ENCODE measurements around the gene NPTX1. TPM values are rescaled to one million over a fixed set of nuclear protein-coding genes. Genes with fewer than 3 reads are reported as not detected.

NPTX1 gene
- total RNA-seq, 1 donor, result 2.2 TPM

DNA sequence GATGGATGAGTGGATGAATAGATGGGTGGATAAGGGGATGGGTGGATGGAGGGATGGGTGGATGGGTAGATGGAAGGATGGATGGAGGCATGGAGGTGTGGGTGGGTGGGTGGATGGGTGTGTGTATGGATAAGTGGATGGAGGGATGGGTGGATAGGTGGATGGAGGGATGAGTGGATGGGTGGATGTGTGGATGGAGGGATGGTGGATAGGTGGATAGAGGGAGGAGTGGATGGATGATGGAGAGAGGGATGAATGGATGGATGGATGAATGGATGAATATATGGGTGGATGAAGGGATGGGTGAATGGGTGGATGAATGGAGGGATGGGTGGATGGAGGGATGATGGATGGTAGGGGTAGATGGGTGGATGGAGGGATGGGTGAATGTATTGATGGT is 27.5 kb upstream of the NPTX1 start:
- TF ChIP-seq, protein P1, sequence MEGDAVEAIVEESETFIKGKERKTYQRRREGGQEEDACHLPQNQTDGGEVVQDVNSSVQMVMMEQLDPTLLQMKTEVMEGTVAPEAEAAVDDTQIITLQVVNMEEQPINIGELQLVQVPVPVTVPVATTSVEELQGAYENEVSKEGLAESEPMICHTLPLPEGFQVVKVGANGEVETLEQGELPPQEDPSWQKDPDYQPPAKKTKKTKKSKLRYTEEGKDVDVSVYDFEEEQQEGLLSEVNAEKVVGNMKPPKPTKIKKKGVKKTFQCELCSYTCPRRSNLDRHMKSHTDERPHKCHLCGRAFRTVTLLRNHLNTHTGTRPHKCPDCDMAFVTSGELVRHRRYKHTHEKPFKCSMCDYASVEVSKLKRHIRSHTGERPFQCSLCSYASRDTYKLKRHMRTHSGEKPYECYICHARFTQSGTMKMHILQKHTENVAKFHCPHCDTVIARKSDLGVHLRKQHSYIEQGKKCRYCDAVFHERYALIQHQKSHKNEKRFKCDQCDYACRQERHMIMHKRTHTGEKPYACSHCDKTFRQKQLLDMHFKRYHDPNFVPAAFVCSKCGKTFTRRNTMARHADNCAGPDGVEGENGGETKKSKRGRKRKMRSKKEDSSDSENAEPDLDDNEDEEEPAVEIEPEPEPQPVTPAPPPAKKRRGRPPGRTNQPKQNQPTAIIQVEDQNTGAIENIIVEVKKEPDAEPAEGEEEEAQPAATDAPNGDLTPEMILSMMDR (IDR thresholded peaks at IDR 0.05; ENCODE audit: insufficient read depth, low read depth, low read length), result no peak
- DNase-seq (ENCODE audit: low read depth), result no peak
- H3K4me3 ChIP-seq (ENCODE audit: low read depth, low read length), result no peak overlapping the region

DNA sequence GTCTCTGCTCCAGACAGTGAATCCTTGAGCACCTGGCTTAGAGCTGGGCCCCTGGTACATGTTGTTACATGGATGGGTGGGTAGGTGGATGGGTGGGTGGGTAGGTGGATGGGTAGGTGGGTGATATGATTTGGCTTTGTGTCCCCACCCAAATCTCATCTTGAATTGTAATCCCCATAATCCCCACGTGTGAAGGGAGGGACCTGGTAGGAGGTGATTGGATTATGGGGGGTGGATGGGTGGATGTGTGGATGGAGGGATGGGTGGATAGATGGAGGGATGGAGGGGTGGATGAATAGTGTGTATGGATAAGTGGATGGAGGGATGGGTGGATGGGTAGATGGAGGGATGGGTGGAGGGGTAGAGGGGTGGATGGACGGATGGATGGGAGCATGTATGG is 26.6 kb upstream of the NPTX1 start:
- TF ChIP-seq, protein P1 (IDR thresholded peaks at IDR 0.05; ENCODE audit: insufficient read depth, low read depth, low read length), result no peak
- no peak for DNase-seq (ENCODE audit: low read depth)
- H3K4me3 ChIP-seq (ENCODE audit: low read depth, low read length), result no peak overlapping the region

DNA sequence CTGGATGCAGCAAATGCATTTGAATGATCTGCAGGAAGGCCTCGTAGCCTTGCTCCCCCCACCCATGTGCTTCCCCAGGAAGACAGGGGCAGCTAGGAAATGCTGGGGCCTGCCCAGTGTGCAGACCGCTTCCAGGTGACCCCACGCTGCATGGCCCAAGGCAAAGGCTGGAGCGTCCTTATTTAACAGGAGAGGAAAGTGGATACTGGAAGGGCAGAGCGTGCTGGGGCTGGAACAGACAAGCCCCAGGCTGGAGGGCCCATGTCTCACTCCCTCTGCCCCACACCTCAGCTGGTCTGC is 26.1 kb upstream of the NPTX1 start:
- H3K4me3 ChIP-seq (ENCODE audit: low read depth, low read length), result no peak overlapping the region
- DNase-seq (ENCODE audit: low read depth), result no peak
- TF ChIP-seq, protein P1 (IDR thresholded peaks at IDR 0.05; ENCODE audit: insufficient read depth, low read depth, low read length), result no peak

DNA sequence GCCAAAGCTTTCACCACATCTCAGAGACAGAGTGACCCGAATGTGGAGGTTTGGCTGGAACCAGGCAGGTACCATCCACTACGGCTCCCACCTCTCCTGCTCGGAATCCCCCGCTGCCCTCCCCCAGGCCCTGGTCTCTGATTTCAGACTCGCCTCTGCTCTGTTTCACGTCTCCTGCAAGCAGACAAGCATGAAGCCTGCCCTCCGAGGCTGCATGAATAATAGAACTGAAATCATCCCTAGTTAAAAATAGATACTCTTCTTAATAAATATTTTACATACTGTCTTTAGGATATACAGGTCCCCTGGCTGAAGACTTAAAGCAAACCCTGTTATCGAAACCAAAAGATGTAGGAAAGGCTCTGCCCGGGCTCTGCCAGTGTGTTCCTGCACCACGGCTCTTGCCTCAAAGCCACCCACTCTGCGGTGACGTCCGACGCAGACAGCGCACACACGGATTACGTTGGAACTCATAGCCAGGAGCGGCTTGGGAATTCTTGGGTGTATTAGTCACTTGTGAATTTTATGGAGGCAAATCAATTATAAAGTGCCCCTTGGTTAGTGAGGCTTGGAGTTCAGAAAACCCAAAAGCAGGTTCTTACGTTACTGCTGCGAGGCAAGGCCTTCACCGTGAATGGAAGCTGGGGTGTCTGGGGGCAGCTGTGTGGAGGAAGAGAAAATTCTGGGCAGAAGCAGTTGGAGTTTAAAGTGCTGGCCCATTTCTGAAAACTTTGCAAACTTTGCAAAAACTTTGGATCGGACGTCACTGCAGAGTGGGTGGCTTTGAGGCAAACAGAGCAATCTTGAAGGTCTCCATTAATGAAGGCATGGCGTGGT is 25.6 kb upstream of the NPTX1 start:
- peak; percentile 86 for DNase-seq (ENCODE audit: low read depth)
- no peak overlapping the region for H3K4me3 ChIP-seq (ENCODE audit: low read depth, low read length)
- TF ChIP-seq, protein P1 (IDR thresholded peaks at IDR 0.05; ENCODE audit: insufficient read depth, low read depth, low read length), result no peak

DNA sequence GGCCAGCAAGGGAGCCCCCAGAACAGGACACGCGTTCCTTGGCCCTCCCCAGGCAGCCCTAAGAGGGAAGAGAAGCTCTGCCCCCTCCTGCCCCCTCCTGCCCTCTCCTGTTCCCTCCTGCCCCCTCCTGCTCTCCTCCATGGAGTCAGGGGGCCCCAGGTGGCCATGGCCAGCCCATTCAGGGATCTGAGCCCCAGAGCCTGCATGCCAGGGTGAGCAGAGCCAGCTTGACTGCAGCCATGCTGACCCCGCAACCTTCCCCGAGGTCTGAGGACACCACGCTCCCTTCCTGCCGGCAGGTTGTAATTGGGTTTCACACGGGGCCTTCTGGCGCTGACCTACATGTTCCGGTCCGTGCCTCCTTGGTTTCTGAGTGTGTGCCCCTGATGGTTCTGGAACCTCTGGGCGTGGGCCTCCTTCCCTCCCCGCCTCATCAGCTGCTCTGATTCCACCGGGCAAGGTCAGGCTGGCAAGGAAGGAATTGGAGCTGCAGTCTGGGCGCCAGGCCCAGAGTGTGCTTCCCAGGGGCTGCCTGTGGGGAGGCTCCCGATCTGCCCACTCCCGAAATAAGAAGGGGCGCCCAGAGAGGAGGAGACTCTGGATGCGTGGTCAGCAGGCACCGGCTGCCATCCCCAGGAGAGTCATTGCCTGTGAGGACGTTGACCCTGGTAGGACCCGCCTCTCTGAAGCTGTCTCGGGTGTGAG is 23.7 kb upstream of the NPTX1 start:
- TF ChIP-seq, protein P1 (IDR thresholded peaks at IDR 0.05; ENCODE audit: insufficient read depth, low read depth, low read length), result no peak
- H3K4me3 ChIP-seq (ENCODE audit: low read depth, low read length), result no peak overlapping the region
- DNase-seq (ENCODE audit: low read depth), result no peak

DNA sequence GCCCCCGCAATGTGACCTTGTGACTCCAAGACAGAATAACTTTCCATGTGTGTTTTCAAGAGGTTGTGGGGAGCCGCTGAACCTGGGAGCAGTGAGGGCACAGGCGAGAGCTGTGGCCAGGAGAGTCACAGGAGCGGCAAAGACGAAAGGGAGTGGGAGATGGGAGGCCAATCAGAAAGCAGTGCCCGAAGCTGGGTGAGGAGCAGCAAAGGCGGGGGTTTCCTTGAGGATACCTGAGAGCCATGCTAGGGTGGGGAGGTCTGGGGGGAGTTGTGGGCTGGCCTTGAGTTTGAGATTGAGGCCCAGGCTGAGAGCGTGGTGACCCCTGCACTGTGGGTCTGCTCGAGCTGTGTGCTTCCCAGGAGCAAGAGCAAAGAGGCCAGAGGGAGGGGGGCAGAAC is 23.2 kb upstream of the NPTX1 start:
- no peak overlapping the region for H3K4me3 ChIP-seq (ENCODE audit: low read depth, low read length)
- TF ChIP-seq, protein P1 (IDR thresholded peaks at IDR 0.05; ENCODE audit: insufficient read depth, low read depth, low read length), result no peak
- DNase-seq (ENCODE audit: low read depth), result no peak

Data from fibroblast of villous mesenchyme (primary cell).